Measurements from ENCODE around the gene ATP6V1B1. TPM values are rescaled to one million over a fixed set of nuclear protein-coding genes. Genes with fewer than 3 reads are reported as not detected.
A peak's percentile ranks its signal among the peaks of the same experiment; 100 is the strongest.

The ATP6V1B1 gene
- total and polyA plus RNA-seq, 2 of the 13 experiments (the other 11 are each of a cell fraction or from before 2014, with no cell fraction given) = 0.58 to 1.6 TPM

GRCh38 chr2:70922235-70923234, 13.2 kb upstream of the ATP6V1B1 start (continued):
- no peak for TF ChIP-seq NFAT5 (CRISPR knock-in tag; IDR thresholded peaks at IDR 0.05)
- TF ChIP-seq PHF20 (CRISPR knock-in tag; IDR thresholded peaks at IDR 0.05) = no peak
- no peak for TF ChIP-seq ISX (CRISPR knock-in tag; conservative IDR thresholded peaks at IDR 0.05)
- TF ChIP-seq ZNF318 (CRISPR knock-in tag; IDR thresholded peaks at IDR 0.05) = no peak
- no peak for TF ChIP-seq RBM22 (optimal IDR thresholded peaks at IDR 0.05; ENCODE audit: low read length)
- TF ChIP-seq ZNF280B (CRISPR knock-in tag; IDR thresholded peaks at IDR 0.05; ENCODE audit: borderline replicate concordance) = no peak
- no peak for TF ChIP-seq KLF6 (CRISPR knock-in tag; IDR thresholded peaks at IDR 0.05)
- no peak for TF ChIP-seq ZNF629 (CRISPR knock-in tag; conservative IDR thresholded peaks at IDR 0.05)
- no peak for TF ChIP-seq THYN1 (CRISPR knock-in tag; IDR thresholded peaks at IDR 0.05; ENCODE audit: borderline replicate concordance, low read depth)
- no peak for TF ChIP-seq ZBTB42 (CRISPR knock-in tag; IDR thresholded peaks at IDR 0.05)
- 0 out of 2 replicates have a peak, but pooled peaks have one; percentile 1 for TF ChIP-seq FOXA3 (CRISPR knock-in tag; IDR thresholded peaks at IDR 0.05)
- no peak for TF ChIP-seq ATRX (CRISPR knock-in tag; IDR thresholded peaks at IDR 0.05; ENCODE audit: borderline replicate concordance)
- no peak for TF ChIP-seq KMT2A (CRISPR knock-in tag; IDR thresholded peaks at IDR 0.05)

Measured in HepG2 (cell line).